H1 (cell line): ENCODE data around the gene RPS6KB2. TPM values are rescaled to one million over a fixed set of nuclear protein-coding genes. Genes with fewer than 3 reads are reported as not detected.

Source experiments
- ASH2L ChIP-seq: fragments of 200-600, 300-600 bp; sonication (generic); IDR thresholded peaks from one replicate; pipeline ENCODE4 v1.7.1; 2017; ENCODE audit warnings: low read length
- ATF3 ChIP-seq: IDR thresholded peaks from 2 replicates; pipeline ENCODE4 v1.6.1; 2011; ENCODE audit warnings: low read depth, mild to moderate bottlenecking, low read length; ENCODE audit not compliant: insufficient read depth
- BACH1 ChIP-seq: IDR thresholded peaks from 2 replicates; pipeline ENCODE4 v1.6.1; 2012; ENCODE audit warnings: low read length, improper control_type of control experiment
- E2F6 ChIP-seq: IDR thresholded peaks from 2 replicates; pipeline ENCODE4 v1.6.1; 2012; ENCODE audit warnings: inconsistent platforms
- MAX ChIP-seq: IDR thresholded peaks from 2 replicates; pipeline ENCODE4 v1.6.1; 2012; ENCODE audit warnings: inconsistent platforms
- RBBP5 ChIP-seq: IDR thresholded peaks from 2 replicates; pipeline ENCODE4 v1.7.1; 2012; ENCODE audit warnings: low read depth, mild to moderate bottlenecking, inconsistent platforms, low read length, moderate library complexity, borderline replicate concordance
- RNF2 ChIP-seq: fragments of 200-900, 300-1000 bp; sonication (generic); IDR thresholded peaks from 2 replicates; pipeline ENCODE4 v1.7.1; 2016; ENCODE audit warnings: borderline replicate concordance, low read depth, mild to moderate bottlenecking, antibody characterized with exemption, low read length; ENCODE audit not compliant: poor library complexity, severe bottlenecking; ENCODE audit errors: missing control alignments
- RXRA ChIP-seq: IDR thresholded peaks from 2 replicates; pipeline ENCODE4 v1.6.1; 2011; ENCODE audit warnings: low read depth, mild to moderate bottlenecking, low read length, moderate library complexity; ENCODE audit not compliant: insufficient read depth
- TAF7 ChIP-seq: optimal IDR thresholded peaks from 2 replicates; pipeline ENCODE3; 2011; ENCODE audit warnings: low read depth, mild to moderate bottlenecking, inconsistent platforms, low read length, moderate library complexity, borderline replicate concordance
- TBP ChIP-seq: IDR thresholded peaks from 2 replicates; pipeline ENCODE4 v1.6.1; 2011; ENCODE audit warnings: low read depth, low read length, improper control_type of control experiment
- polyA plus RNA-seq, 7 experiments: library from polyadenylated mRNA; depleted of rRNA in 3 of 7; stranded (reverse) in 5 of 7; unstranded in 2 of 7; fragments of >200 nt in 5 of 7; fragments of 200-250 nt in 2 of 7; gene quantifications; 1 replicate in 5 of 7; 2 replicates in 1 of 7; 4 replicates in 1 of 7; pipeline versions ENCODE4 v1.2.1 to v1.2.3, GENCODE V29; 2011 to 2013; ENCODE audit warnings: missing spikeins in 2 of 7, mixed read lengths in 2 of 7
- total RNA-seq: library from RNA; stranded (reverse); fragmentation: NEBNext Ultra II Directional; extraction: Animal tissue kit (Norgen Biotek cat#: 25700); gene quantifications from 2 replicates; pipeline ENCODE4 v1.2.1, GENCODE V29; 2021
- TF ChIP-seq, protein P1 (sequence below): IDR thresholded peaks from 2 replicates; pipeline ENCODE4 v1.6.1; 2011; ENCODE audit warnings: low read length, improper control_type of control experiment

RPS6KB2 gene
- total and polyA plus RNA-seq, 2 of the 8 experiments (the other 6 are each of a cell fraction or from before 2014, with no cell fraction given), result 41.0 to 47.1 TPM

GRCh38 chr11:67395555-67396258, 32.6 kb upstream of the RPS6KB2 start (continued):
- TF ChIP-seq RBBP5 (no peak), RXRA (no peak), ATF3 (no peak), E2F6 (no peak), ASH2L (no peak), RNF2 (no peak), TBP (no peak), BACH1 (no peak), TAF7 (no peak), MAX (no peak)
- TF ChIP-seq, protein P1, sequence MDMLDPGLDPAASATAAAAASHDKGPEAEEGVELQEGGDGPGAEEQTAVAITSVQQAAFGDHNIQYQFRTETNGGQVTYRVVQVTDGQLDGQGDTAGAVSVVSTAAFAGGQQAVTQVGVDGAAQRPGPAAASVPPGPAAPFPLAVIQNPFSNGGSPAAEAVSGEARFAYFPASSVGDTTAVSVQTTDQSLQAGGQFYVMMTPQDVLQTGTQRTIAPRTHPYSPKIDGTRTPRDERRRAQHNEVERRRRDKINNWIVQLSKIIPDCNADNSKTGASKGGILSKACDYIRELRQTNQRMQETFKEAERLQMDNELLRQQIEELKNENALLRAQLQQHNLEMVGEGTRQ, result no peak
